H1 (cell line): ENCODE measurements around the gene CACNA2D4.

ENCODE experiments used
- CTCF ChIP-seq, 3 experiments: IDR thresholded peaks; 1 replicate in 2 of 3; 2 replicates in 1 of 3; pipeline versions ENCODE4 v1.5.1 to v1.6.1; 2011; ENCODE audit warnings: low read length in 3 of 3, mild to moderate bottlenecking in 3 of 3, inconsistent platforms in 2 of 3, low read depth in 1 of 3, moderate library complexity in 1 of 3; ENCODE audit not compliant: insufficient read depth in 1 of 3; ENCODE audit errors: control extremely low read depth in 1 of 3
- EZH2 ChIP-seq: fragments of 200-600 bp; sonication (generic); IDR thresholded peaks from 2 replicates; pipeline ENCODE4 v1.7.1; 2012; ENCODE audit warnings: low read depth, mild to moderate bottlenecking, moderate library complexity, low read length, inconsistent platforms; ENCODE audit not compliant: severe bottlenecking
- NRF1 ChIP-seq: IDR thresholded peaks from 2 replicates; pipeline ENCODE4 v1.6.1; 2011; ENCODE audit warnings: mild to moderate bottlenecking, low read depth, low read length, improper control_type of control experiment
- POLR2A ChIP-seq, 2 experiments: IDR thresholded peaks; 1 replicate in 1 of 2; 2 replicates in 1 of 2; pipeline ENCODE4 v1.6.1; 2011; ENCODE audit warnings: low read depth in 2 of 2, low read length in 2 of 2, mild to moderate bottlenecking in 2 of 2; ENCODE audit errors: control extremely low read depth in 1 of 2
- RFX5 ChIP-seq: IDR thresholded peaks from 2 replicates; pipeline ENCODE4 v1.6.1; 2011; ENCODE audit warnings: low read depth, low read length, improper control_type of control experiment, borderline replicate concordance
- SRF ChIP-seq: IDR thresholded peaks from 2 replicates; pipeline ENCODE4 v1.6.1; 2011; ENCODE audit warnings: mild to moderate bottlenecking, low read depth, low read length, moderate library complexity
- TF ChIP-seq, protein P1 (sequence below): IDR thresholded peaks from 2 replicates; pipeline ENCODE4 v1.6.1; 2012; ENCODE audit warnings: inconsistent platforms

DNA sequence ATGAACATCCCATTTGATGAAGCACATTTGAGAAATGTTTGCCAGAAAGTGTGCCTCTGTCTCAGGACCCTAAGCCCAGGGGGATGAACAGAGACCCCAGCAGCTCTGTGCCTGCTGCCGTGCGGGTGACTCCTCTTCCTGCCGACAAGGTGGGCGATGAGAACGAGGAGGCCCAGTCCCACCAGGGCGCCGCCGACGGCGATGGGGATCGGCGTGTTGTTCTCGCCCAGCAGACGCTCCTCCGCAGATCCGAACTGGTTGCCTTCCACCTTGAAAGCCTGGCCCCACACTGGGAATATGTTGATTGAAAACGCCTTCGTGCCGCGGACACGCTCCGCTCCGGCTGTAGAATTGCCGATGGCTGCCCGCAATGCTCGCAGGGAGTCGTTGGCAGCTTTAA is 54.0 kb downstream of the CACNA2D4 start:
- TF ChIP-seq CTCF (IDR thresholded peaks at IDR 0.05; ENCODE audit: control extremely low read depth in 1 of 3, insufficient read depth in 1 of 3, low read depth in 1 of 3, low read length in 3 of 3) (no peak), POLR2A (IDR thresholded peaks at IDR 0.05; ENCODE audit: control extremely low read depth in 1 of 2, low read depth in 2 of 2, low read length in 2 of 2) (no peak), EZH2 (no peak), SRF (no peak), NRF1 (no peak), RFX5 (no peak)
- TF ChIP-seq, protein P1, sequence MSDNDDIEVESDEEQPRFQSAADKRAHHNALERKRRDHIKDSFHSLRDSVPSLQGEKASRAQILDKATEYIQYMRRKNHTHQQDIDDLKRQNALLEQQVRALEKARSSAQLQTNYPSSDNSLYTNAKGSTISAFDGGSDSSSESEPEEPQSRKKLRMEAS = no peak
